ENCODE measurements around the gene CCDC150. TPM values are rescaled to one million over a fixed set of nuclear protein-coding genes. Genes with fewer than 3 reads are reported as not detected.

Gene CCDC150
- total RNA-seq, 1 experiment from 2014 or later: 6.9 TPM

Other genes starting within 250 kb of the CCDC150 start
- 0.34 and 1.5 TPM in 2 replicates for gene HECW2, start 46.2 kb upstream of the CCDC150 start, total RNA-seq (2014; rRNA removed; shearing (Covaris generic))
- 38.8 and 50.8 TPM in 2 replicates for gene GTF3C3, start 160.0 kb downstream of the CCDC150 start, total RNA-seq (2014; rRNA removed; shearing (Covaris generic))
- 0.26 TPM in 1 of 2 replicates, not detected in the other for gene C2orf66, start 169.6 kb downstream of the CCDC150 start, total RNA-seq (2014; rRNA removed; shearing (Covaris generic))

Data from A172 (cell line).